HG02981 (cell line): Measurements from ENCODE around the gene ETS2.

Source experiments
- ATAC-seq: cut with Tn5 transposase; IDR thresholded peaks from one replicate; pipeline ENCODE4 v1.9.1; 2021; ENCODE audit warnings: mild to moderate bottlenecking, moderate library complexity; ENCODE audit not compliant: unreplicated experiment

ETS2 gene

DNA sequence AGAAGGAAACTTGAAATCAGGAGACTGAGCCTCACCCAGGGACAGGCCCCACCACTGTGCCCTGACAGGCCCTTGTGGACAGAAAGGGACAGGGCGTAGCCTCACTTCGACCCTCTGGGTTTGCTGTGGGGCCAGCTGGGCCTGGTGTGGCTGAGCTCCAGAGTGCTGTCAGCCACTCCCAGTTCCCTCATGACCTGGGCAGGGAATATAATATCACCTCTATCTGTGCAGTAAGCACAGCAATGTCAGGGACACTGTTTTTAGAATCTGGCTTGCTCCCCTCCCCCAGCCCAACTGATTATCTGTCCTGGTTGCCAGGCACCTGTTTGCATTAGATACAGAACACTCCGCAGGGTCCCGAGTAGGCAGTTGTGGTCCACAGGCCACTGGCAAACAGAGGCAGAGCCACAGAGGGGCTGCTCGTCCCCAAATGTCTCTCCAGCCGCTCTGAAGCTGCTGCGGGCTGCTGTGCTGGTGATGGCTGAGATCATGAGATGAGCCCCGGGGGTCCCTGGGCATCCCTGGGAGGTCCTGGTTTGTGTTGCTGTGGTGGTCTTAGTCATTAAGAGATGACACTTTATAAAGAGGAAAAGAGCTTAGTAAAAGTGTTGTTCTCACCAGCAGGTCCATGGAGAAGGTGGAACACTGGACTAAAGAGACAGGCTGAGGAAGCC, 51.6 kb downstream of the ETS2 start:
- ATAC-seq = no peak

GRCh38 chr21:38858026-38858811, 52.5 kb downstream of the ETS2 start:
- no peak for ATAC-seq

- no peak for ATAC-seq
These were observed 53.1 kb downstream of the ETS2 start for GRCh38 chr21:38858812-38859205.

GRCh38 chr21:38859852-38860251, 54.1 kb downstream of the ETS2 start:
- no peak for ATAC-seq

GRCh38 chr21:38861056-38861455, 55.3 kb downstream of the ETS2 start:
- no peak for ATAC-seq

DNA sequence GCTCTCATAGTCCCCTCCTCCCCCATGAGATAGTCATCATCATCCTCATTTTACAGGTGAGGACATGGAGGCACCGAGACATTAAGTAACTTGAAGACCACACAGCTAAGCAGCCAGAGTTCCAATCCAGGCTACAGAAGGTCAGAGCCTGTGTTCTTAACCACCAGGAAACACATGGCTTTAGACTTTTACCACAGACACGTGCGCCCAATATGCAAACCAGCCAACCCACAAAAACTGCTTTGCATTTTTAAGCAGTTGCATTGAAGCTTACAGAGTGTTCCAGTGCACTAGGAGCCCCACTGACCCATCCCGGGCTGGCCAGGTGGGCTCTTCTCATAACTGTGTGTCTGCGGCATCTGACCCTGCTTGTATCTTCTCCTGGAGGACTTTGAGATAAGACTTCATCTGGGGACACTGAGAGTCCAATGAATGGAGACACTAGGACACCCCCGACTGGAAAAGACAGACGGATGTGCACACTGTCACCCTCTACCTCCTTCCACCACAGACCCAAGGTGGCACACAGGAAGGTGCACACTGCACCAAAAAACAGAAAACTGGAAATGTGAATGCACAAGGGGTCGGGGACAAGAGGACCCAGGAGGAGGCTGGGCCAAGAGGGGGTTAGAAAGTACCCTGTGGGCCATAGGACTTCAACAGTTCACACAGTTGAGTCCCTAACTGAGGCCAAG, 56.4 kb downstream of the ETS2 start:
- ATAC-seq = peak; percentile 87

DNA sequence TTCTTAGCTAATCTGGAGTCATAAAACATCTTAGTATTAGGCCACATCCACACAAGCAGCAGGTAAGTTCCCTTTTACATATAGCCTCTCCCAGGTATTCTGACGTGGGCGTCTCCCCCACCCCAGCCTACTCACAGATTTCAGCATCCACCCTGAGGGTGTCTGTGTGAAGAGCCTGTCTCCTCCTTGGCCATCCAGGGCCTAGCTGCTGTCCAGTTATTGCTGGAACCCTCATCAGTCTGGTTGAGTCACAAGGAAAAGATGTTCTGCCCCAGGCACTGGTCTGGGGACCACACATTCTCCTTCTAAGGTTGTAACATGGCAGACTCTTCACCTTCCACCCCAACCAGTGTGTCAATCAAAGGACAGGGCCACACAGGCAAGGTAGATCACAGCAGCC, 57.6 kb downstream of the ETS2 start:
- ATAC-seq = no peak

DNA sequence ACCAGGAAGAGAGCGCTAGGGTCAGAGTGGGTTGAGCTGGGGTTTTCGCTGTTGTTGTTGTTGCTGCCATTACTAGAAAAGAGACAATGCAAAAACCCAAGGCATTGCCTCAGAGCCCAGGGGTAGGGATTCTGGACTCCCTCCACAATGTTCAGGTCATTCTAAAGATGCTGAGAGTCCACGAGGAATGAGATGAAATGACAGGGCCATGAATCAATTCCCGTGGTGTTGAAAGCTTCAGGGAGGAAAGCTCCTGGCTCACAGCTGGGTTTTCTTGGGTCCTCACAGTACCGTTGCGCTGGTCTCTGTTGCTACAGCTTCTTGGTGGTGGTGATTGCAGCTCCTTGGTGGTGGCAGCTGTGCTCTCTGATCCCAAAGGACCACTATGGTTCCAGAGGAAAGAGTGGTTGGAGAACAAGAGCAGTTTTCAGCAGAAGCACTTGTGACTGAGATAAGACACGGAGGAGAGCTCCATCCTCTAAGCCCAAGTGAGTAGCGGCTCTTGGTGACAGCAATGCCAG, 58.2 kb downstream of the ETS2 start:
- no peak for ATAC-seq

- no peak for ATAC-seq
These were observed 59.2 kb downstream of the ETS2 start for GRCh38 chr21:38864964-38865363.

DNA sequence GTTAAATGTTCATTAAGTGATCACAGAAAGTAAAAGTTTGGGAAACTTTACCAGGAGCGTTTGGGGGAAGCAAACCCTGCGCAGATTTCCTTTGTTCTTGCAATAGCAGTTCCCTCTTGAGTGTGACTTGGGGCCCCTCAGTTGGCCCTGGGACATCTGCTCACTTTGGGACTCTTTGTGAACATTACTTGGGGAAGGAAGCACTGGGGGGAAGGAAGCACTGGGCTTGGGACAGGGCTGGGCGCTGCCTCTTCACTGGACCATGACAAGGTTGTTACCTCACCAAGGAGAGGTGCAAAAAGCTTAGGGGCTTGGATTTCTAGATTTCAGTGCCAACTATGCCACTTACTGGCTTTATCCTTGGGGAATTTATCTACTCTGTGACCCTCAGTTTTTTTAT, 63.5 kb downstream of the ETS2 start:
- ATAC-seq = no peak

GRCh38 chr21:38869946-38870345, 64.2 kb downstream of the ETS2 start:
- ATAC-seq = no peak
